ENCODE results near the gene SLITRK2.

Gene SLITRK2

GRCh38 chrX:145856181-145856580 lies 38.6 kb downstream of the SLITRK2 start:
- DNase-seq (ENCODE audit: low read depth in 2 of 2): no peak

GRCh38 chrX:145861818-145862217 lies 44.2 kb downstream of the SLITRK2 start:
- DNase-seq (ENCODE audit: low read depth in 2 of 2): no peak

- no peak for DNase-seq (ENCODE audit: low read depth in 2 of 2)
These were observed 47.5 kb downstream of the SLITRK2 start for GRCh38 chrX:145865082-145865481.
